K562 (cell line): Measurements from ENCODE around the gene ANK3. TPM values are rescaled to one million over a fixed set of nuclear protein-coding genes. Genes with fewer than 3 reads are reported as not detected.

Experiments used
- BCLAF1 ChIP-seq, 2 experiments: fragments of 450-650 bp in 1 of 2; IDR thresholded peaks; 2 replicates each; pipeline ENCODE4 v1.6.1; 2011 to 2017; ENCODE audit warnings: low read depth in 2 of 2, antibody characterized with exemption in 1 of 2, borderline replicate concordance in 1 of 2, low read length in 1 of 2, mild to moderate bottlenecking in 1 of 2, mixed read lengths in 1 of 2; ENCODE audit not compliant: control insufficient read depth in 1 of 2
- CHD1 ChIP-seq: fragments of 200-600 bp; sonication (generic); IDR thresholded peaks from one replicate; pipeline ENCODE4 v1.6.1; 2012; ENCODE audit warnings: mild to moderate bottlenecking, moderate library complexity, low read length, inconsistent platforms
- HDGF ChIP-seq: fragments of 450-650 bp; IDR thresholded peaks from 2 replicates; pipeline ENCODE4 v1.6.1; 2016
- MAZ ChIP-seq, 2 experiments: fragments of 450-650 bp in 1 of 2; sonication (generic) in 1 of 2; formaldehyde crosslinking; IDR thresholded peaks in 1 of 2; conservative IDR thresholded peaks in 1 of 2; 2 replicates each; pipeline versions ENCODE4 v1.4.0 to v1.5.0; 2020; ENCODE audit warnings: mild to moderate bottlenecking in 1 of 2, missing genetic modification reagents in 1 of 2
- PURB ChIP-seq: sonication (generic); formaldehyde crosslinking; IDR thresholded peaks from 2 replicates; pipeline ENCODE4 v1.9.0; 2021; ENCODE audit warnings: low read depth, mild to moderate bottlenecking, missing genetic modification reagents
- ZNF232 ChIP-seq: sonication (generic); formaldehyde crosslinking; IDR thresholded peaks from 2 replicates; pipeline ENCODE4 v1.8.0; 2022; ENCODE audit warnings: mild to moderate bottlenecking, missing genetic modification reagents
- ZNF592 ChIP-seq: fragments of 450-650 bp; IDR thresholded peaks from 2 replicates; pipeline ENCODE4 v1.6.1; 2017; ENCODE audit warnings: antibody characterized with exemption, mild to moderate bottlenecking
- polyA plus RNA-seq, 8 experiments: library from polyadenylated mRNA; depleted of rRNA in 4 of 8; stranded (reverse) in 5 of 8; unstranded in 3 of 8; fragments of >200 nt; fragmentation: Nextera tagmentation in 2 of 8; fragmentation: Illumina TruSeq in 1 of 8; extraction: Ambion mirVana in 2 of 8; extraction: Trizol in 1 of 8; gene quantifications; 2 replicates each; pipeline versions ENCODE4 v1.2.1 to v1.2.3, GENCODE V29; 2011 to 2014; ENCODE audit warnings: inconsistent platforms in 1 of 8, missing spikeins in 1 of 8
- total RNA-seq, 7 experiments: library from RNA; depleted of rRNA in 6 of 7; stranded (reverse); fragments of >200 nt in 6 of 7; fragmentation: Illumina TruSeq in 2 of 7; extraction: Trizol in 2 of 7; gene quantifications; 2 replicates each; pipeline versions ENCODE4 v1.2.1 to v1.2.3, GENCODE V29; 2011 to 2021; ENCODE audit warnings: low replicate concordance in 1 of 7
- TF ChIP-seq, protein P1 (sequence below): fragments of 450-650 bp; IDR thresholded peaks from 2 replicates; pipeline ENCODE4 v1.6.1; 2016; ENCODE audit warnings: low read depth
- TF ChIP-seq, protein P2 (sequence below): IDR thresholded peaks from 2 replicates; pipeline ENCODE4 v1.6.1; 2011; ENCODE audit warnings: borderline replicate concordance, low read depth, mild to moderate bottlenecking, moderate library complexity, low read length; ENCODE audit not compliant: insufficient read depth, poor library complexity, severe bottlenecking

The ANK3 gene
- total and polyA plus RNA-seq, 9 of the 15 experiments (the other 6 are each of a cell fraction or from before 2014, with no cell fraction given) = 10.0 to 32.3 (median 17.9) TPM

DNA sequence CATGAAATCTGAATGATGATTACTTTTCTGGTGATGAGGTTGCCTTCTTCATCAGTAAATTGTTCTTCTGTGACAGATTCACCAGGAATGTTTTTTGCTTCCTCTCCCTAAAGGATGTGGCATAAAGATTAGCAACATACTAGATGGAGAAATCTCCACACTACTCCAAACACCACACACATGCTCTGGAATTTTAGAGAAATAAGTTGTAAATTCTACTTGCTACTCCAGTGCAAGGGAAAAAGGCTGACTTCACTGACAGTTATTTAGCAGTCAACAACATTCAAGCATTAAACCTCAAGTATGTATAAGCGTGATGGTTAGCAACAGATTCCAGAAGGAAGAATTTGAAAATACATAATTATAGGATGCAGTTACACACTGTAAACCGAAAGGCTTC is 345.4 kb downstream of the ANK3 start (continued):
- TF ChIP-seq, protein P1, sequence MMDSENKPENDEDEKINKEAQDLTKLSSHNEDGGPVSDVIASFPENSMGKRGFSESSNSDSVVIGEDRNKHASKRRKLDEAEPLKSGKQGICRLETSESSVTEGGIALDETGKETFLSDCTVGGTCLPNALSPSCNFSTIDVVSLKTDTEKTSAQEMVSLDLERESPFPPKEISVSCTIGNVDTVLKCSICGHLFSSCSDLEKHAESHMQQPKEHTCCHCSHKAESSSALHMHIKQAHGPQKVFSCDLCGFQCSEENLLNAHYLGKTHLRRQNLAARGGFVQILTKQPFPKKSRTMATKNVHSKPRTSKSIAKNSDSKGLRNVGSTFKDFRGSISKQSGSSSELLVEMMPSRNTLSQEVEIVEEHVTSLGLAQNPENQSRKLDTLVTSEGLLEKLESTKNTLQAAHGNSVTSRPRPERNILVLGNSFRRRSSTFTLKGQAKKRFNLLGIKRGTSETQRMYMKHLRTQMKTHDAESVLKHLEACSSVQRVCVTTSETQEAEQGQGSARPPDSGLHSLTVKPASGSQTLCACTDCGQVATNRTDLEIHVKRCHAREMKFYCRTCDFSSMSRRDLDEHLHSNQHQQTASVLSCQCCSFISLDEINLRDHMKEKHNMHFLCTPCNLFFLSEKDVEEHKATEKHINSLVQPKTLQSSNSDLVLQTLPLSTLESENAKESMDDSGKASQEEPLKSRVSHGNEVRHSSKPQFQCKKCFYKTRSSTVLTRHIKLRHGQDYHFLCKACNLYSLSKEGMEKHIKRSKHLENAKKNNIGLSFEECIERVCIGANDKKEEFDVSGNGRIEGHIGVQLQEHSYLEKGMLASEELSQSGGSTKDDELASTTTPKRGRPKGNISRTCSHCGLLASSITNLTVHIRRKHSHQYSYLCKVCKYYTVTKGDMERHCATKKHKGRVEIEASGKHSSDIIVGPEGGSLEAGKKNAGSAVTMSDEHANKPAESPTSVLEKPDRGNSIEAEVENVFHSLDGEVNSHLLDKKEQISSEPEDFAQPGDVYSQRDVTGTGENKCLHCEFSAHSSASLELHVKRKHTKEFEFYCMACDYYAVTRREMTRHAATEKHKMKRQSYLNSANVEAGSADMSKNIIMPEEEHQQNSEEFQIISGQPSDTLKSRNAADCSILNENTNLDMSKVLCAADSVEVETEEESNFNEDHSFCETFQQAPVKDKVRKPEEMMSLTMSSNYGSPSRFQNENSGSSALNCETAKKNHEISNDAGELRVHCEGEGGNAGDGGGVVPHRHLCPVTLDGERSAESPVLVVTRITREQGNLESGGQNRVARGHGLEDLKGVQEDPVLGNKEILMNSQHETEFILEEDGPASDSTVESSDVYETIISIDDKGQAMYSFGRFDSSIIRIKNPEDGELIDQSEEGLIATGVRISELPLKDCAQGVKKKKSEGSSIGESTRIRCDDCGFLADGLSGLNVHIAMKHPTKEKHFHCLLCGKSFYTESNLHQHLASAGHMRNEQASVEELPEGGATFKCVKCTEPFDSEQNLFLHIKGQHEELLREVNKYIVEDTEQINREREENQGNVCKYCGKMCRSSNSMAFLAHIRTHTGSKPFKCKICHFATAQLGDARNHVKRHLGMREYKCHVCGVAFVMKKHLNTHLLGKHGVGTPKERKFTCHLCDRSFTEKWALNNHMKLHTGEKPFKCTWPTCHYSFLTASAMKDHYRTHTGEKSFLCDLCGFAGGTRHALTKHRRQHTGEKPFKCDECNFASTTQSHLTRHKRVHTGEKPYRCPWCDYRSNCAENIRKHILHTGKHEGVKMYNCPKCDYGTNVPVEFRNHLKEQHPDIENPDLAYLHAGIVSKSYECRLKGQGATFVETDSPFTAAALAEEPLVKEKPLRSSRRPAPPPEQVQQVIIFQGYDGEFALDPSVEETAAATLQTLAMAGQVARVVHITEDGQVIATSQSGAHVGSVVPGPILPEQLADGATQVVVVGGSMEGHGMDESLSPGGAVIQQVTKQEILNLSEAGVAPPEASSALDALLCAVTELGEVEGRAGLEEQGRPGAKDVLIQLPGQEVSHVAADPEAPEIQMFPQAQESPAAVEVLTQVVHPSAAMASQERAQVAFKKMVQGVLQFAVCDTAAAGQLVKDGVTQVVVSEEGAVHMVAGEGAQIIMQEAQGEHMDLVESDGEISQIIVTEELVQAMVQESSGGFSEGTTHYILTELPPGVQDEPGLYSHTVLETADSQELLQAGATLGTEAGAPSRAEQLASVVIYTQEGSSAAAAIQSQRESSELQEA = no peak
- TF ChIP-seq HDGF = no peak
- TF ChIP-seq ZNF592 = no peak
- no peak for TF ChIP-seq CHD1
- TF ChIP-seq MAZ (CRISPR knock-in tag; conservative IDR thresholded peaks at IDR 0.05 in 1 of 2, IDR thresholded peaks at IDR 0.05 in 1 of 2) = no peak
- TF ChIP-seq BCLAF1 (IDR thresholded peaks at IDR 0.05; ENCODE audit: borderline replicate concordance in 1 of 2, control insufficient read depth in 1 of 2, low read depth in 2 of 2, low read length in 1 of 2) = no peak
- TF ChIP-seq, protein P2, sequence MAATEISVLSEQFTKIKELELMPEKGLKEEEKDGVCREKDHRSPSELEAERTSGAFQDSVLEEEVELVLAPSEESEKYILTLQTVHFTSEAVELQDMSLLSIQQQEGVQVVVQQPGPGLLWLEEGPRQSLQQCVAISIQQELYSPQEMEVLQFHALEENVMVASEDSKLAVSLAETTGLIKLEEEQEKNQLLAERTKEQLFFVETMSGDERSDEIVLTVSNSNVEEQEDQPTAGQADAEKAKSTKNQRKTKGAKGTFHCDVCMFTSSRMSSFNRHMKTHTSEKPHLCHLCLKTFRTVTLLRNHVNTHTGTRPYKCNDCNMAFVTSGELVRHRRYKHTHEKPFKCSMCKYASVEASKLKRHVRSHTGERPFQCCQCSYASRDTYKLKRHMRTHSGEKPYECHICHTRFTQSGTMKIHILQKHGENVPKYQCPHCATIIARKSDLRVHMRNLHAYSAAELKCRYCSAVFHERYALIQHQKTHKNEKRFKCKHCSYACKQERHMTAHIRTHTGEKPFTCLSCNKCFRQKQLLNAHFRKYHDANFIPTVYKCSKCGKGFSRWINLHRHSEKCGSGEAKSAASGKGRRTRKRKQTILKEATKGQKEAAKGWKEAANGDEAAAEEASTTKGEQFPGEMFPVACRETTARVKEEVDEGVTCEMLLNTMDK = no peak
- TF ChIP-seq PURB (CRISPR knock-in tag) = no peak
- TF ChIP-seq ZNF232 (CRISPR knock-in tag) = no peak
